Measurements from ENCODE around the gene SNORC. TPM values are rescaled to one million over a fixed set of nuclear protein-coding genes. Genes with fewer than 3 reads are reported as not detected.
A peak's percentile ranks its signal among the peaks of the same experiment; 100 is the strongest.

SNORC gene
- total RNA-seq, 2 experiments from 2014 or later = 1.3 to 1.9 TPM

GRCh38 chr2:232871835-232872736, 2.0 kb downstream of the SNORC start:
- no peaks in the 10 kb centered on the region for H3K36me3 Mint-ChIP-seq (ENCODE audit: low read depth)
- CTCF ChIA-PET = no interaction called here
- POLR2A ChIA-PET = no interaction called here
- H3K4me1 Mint-ChIP-seq = peaks cover 5% of the 10 kb centered on the region
- no peak for DNase-seq
- no peak overlapping the region for H3K27ac Mint-ChIP-seq
- H3K9me3 Mint-ChIP-seq = no peaks in the 10 kb centered on the region
- H3K4me3 Mint-ChIP-seq = no peak overlapping the region
- peaks cover 7% of the 10 kb centered on the region for H3K27me3 Mint-ChIP-seq

- ChIA-PET CTCF (no interaction called here), POLR2A (no interaction called here)
- Mint-ChIP-seq H3K9me3 (no peaks in the 10 kb centered on the region), H3K27ac (no peak overlapping the region), H3K4me1 (peaks cover 5% of the 10 kb centered on the region), H3K27me3 (peaks cover 9% of the 10 kb centered on the region), H3K4me3 (no peak overlapping the region), H3K36me3 (ENCODE audit: low read depth) (no peaks in the 10 kb centered on the region)
- no peak for DNase-seq
These were observed 2.8 kb downstream of the SNORC start for GRCh38 chr2:232872826-232873225.

GRCh38 chr2:232873292-232873908, 3.3 kb downstream of the SNORC start:
- Mint-ChIP-seq H3K4me1 (peaks cover 5% of the 10 kb centered on the region), H3K9me3 (no peaks in the 10 kb centered on the region), H3K27me3 (peaks cover 9% of the 10 kb centered on the region), H3K27ac (no peak overlapping the region), H3K4me3 (no peak overlapping the region), H3K36me3 (ENCODE audit: low read depth) (no peaks in the 10 kb centered on the region)
- DNase-seq = no peak
- CTCF ChIA-PET = no interaction called here
- POLR2A ChIA-PET = no interaction called here

- no peak for DNase-seq
- Mint-ChIP-seq H3K36me3 (ENCODE audit: low read depth) (no peaks in the 10 kb centered on the region), H3K4me1 (peaks cover 5% of the 10 kb centered on the region), H3K9me3 (no peaks in the 10 kb centered on the region), H3K27ac (no peak overlapping the region), H3K27me3 (peaks cover 9% of the 10 kb centered on the region), H3K4me3 (no peak overlapping the region)
- POLR2A ChIA-PET = no interaction called here
- CTCF ChIA-PET = no interaction called here
These were observed 4.0 kb downstream of the SNORC start for GRCh38 chr2:232873909-232874641.

- H3K27me3 Mint-ChIP-seq = peaks cover 9% of the 10 kb centered on the region
- no peaks in the 10 kb centered on the region for H3K36me3 Mint-ChIP-seq (ENCODE audit: low read depth)
- H3K27ac Mint-ChIP-seq = no peak overlapping the region
- peak overlapping the region; percentile 57 for H3K4me3 Mint-ChIP-seq
- ChIA-PET CTCF (no interaction called here), POLR2A (no interaction called here)
- no peak for DNase-seq
- peaks cover 5% of the 10 kb centered on the region for H3K4me1 Mint-ChIP-seq
- no peaks in the 10 kb centered on the region for H3K9me3 Mint-ChIP-seq
These were observed 4.7 kb downstream of the SNORC start for GRCh38 chr2:232874677-232875223.

- no peak overlapping the region for H3K27ac Mint-ChIP-seq
- H3K4me1 Mint-ChIP-seq = peaks cover 5% of the 10 kb centered on the region
- H3K4me3 Mint-ChIP-seq = peak overlapping the region; percentile 57
- H3K27me3 Mint-ChIP-seq = peaks cover 9% of the 10 kb centered on the region
- POLR2A ChIA-PET = no interaction called here
- no peaks in the 10 kb centered on the region for H3K9me3 Mint-ChIP-seq
- CTCF ChIA-PET = no interaction called here
- no peak for DNase-seq
- H3K36me3 Mint-ChIP-seq (ENCODE audit: low read depth) = no peaks in the 10 kb centered on the region
These were observed 5.4 kb downstream of the SNORC start for GRCh38 chr2:232875256-232876121.

GRCh38 chr2:232876161-232876977, 6.3 kb downstream of the SNORC start:
- POLR2A ChIA-PET = no interaction called here
- peaks cover 9% of the 10 kb centered on the region for H3K27me3 Mint-ChIP-seq
- no peaks in the 10 kb centered on the region for H3K9me3 Mint-ChIP-seq
- CTCF ChIA-PET = no interaction called here
- no peak overlapping the region for H3K27ac Mint-ChIP-seq
- H3K4me1 Mint-ChIP-seq = peaks cover 5% of the 10 kb centered on the region
- H3K4me3 Mint-ChIP-seq = peak overlapping the region; percentile 58
- no peaks in the 10 kb centered on the region for H3K36me3 Mint-ChIP-seq (ENCODE audit: low read depth)
- DNase-seq = peak; percentile 37

GRCh38 chr2:232876978-232877441, 6.9 kb downstream of the SNORC start:
- no peak overlapping the region for H3K27ac Mint-ChIP-seq
- POLR2A ChIA-PET = no interaction called here
- peaks cover 5% of the 10 kb centered on the region for H3K4me1 Mint-ChIP-seq
- no peaks in the 10 kb centered on the region for H3K36me3 Mint-ChIP-seq (ENCODE audit: low read depth)
- H3K27me3 Mint-ChIP-seq = peaks cover 9% of the 10 kb centered on the region
- no peaks in the 10 kb centered on the region for H3K9me3 Mint-ChIP-seq
- DNase-seq = no peak
- CTCF ChIA-PET = no interaction called here
- H3K4me3 Mint-ChIP-seq = no peak overlapping the region

- no peak for DNase-seq
- peaks cover 5% of the 10 kb centered on the region for H3K4me1 Mint-ChIP-seq
- no peak overlapping the region for H3K27ac Mint-ChIP-seq
- ChIA-PET CTCF (no interaction called here), POLR2A (no interaction called here)
- no peaks in the 10 kb centered on the region for H3K9me3 Mint-ChIP-seq
- H3K27me3 Mint-ChIP-seq = peaks cover 9% of the 10 kb centered on the region
- H3K36me3 Mint-ChIP-seq (ENCODE audit: low read depth) = no peaks in the 10 kb centered on the region
- no peak overlapping the region for H3K4me3 Mint-ChIP-seq
These were observed 8.0 kb downstream of the SNORC start for GRCh38 chr2:232877940-232878511.

- no peaks in the 10 kb centered on the region for H3K9me3 Mint-ChIP-seq
- peaks cover 9% of the 10 kb centered on the region for H3K27me3 Mint-ChIP-seq
- POLR2A ChIA-PET = interaction anchor here (0.5 kb wide), 1 partner anchor 58 kb away, joined by 3 read pairs; no protein-coding TSS in a partner anchor
- H3K36me3 Mint-ChIP-seq (ENCODE audit: low read depth) = no peaks in the 10 kb centered on the region
- DNase-seq = no peak
- peaks cover 5% of the 10 kb centered on the region for H3K4me1 Mint-ChIP-seq
- no peak overlapping the region for H3K4me3 Mint-ChIP-seq
- CTCF ChIA-PET = no interaction called here
- H3K27ac Mint-ChIP-seq = no peak overlapping the region
These were observed 9.0 kb downstream of the SNORC start for GRCh38 chr2:232878855-232879617.

Measured in activated CD4-positive, alpha-beta memory T cell treated with anti-CD3 and anti-CD28 coated beads, Interleukin-2, amount 10 ng/mL, durations not matched to agents 7 days and 5 days (primary cell).